ENCODE results near the gene KIF13A.

Gene KIF13A

GRCh38 chr6:17724341-17724740, 263.1 kb downstream of the KIF13A start:
- no peak overlapping the region for H3K27ac Mint-ChIP-seq
- no peaks in the 10 kb centered on the region for H3K9me3 Mint-ChIP-seq
- no peaks in the 10 kb centered on the region for H3K27me3 Mint-ChIP-seq
- no peaks in the 10 kb centered on the region for H3K4me1 Mint-ChIP-seq
- DNase-seq, result no peak
- no peak overlapping the region for H3K4me3 Mint-ChIP-seq
- no peak for ATAC-seq

- no peaks in the 10 kb centered on the region for H3K9me3 Mint-ChIP-seq
- no peak overlapping the region for H3K27ac Mint-ChIP-seq
- ATAC-seq (no peak), DNase-seq (no peak)
- H3K4me1 Mint-ChIP-seq, result no peaks in the 10 kb centered on the region
- H3K27me3 Mint-ChIP-seq, result no peaks in the 10 kb centered on the region
- no peak overlapping the region for H3K4me3 Mint-ChIP-seq
These were observed 265.8 kb downstream of the KIF13A start for GRCh38 chr6:17721671-17722070.

GRCh38 chr6:17719323-17720041, 268.0 kb downstream of the KIF13A start:
- Mint-ChIP-seq H3K27me3 (no peaks in the 10 kb centered on the region), H3K9me3 (no peaks in the 10 kb centered on the region), H3K4me1 (peaks cover 11% of the 10 kb centered on the region), H3K4me3 (no peak overlapping the region), H3K27ac (no peak overlapping the region)
- ATAC-seq (no peak), DNase-seq (no peak)

- no peaks in the 10 kb centered on the region for H3K9me3 Mint-ChIP-seq
- H3K27ac Mint-ChIP-seq, result no peak overlapping the region
- H3K27me3 Mint-ChIP-seq, result no peaks in the 10 kb centered on the region
These were observed 271.2 kb downstream of the KIF13A start for GRCh38 chr6:17716221-17716620.

GRCh38 chr6:17714879-17715851, 272.3 kb downstream of the KIF13A start:
- peak; percentile 91 for ATAC-seq
- peaks cover 17% of the 10 kb centered on the region for H3K4me1 Mint-ChIP-seq
- DNase-seq, result peak; percentile 12 to 41
- H3K27ac Mint-ChIP-seq, result peak overlapping the region; percentile 15 to 35
- H3K9me3 Mint-ChIP-seq, result no peaks in the 10 kb centered on the region
- H3K27me3 Mint-ChIP-seq, result no peaks in the 10 kb centered on the region
- H3K4me3 Mint-ChIP-seq, result peak overlapping the region; percentile 60 to 73

More at GRCh38 chr6:17716221-17716620, 271.2 kb downstream of the KIF13A start:
- DNase-seq (no peak), ATAC-seq (no peak)
- peaks cover 17% of the 10 kb centered on the region for H3K4me1 Mint-ChIP-seq
- no peak overlapping the region for H3K4me3 Mint-ChIP-seq

GRCh38 chr6:17714177-17714576, 273.3 kb downstream of the KIF13A start:
- Mint-ChIP-seq H3K27me3 (no peaks in the 10 kb centered on the region), H3K27ac (no peak overlapping the region), H3K9me3 (no peaks in the 10 kb centered on the region), H3K4me3 (no peak overlapping the region), H3K4me1 (peaks cover 17% of the 10 kb centered on the region)
- no peak for ATAC-seq
- no peak for DNase-seq

- H3K27ac Mint-ChIP-seq, result no peak overlapping the region
- H3K9me3 Mint-ChIP-seq, result no peaks in the 10 kb centered on the region
- ATAC-seq (no peak), DNase-seq (no peak)
- H3K27me3 Mint-ChIP-seq, result no peaks in the 10 kb centered on the region
- peaks cover 18% of the 10 kb centered on the region for H3K4me1 Mint-ChIP-seq
- H3K4me3 Mint-ChIP-seq, result no peak overlapping the region
These were observed 274.9 kb downstream of the KIF13A start for GRCh38 chr6:17712576-17712975.

- Mint-ChIP-seq H3K4me1 (peaks cover 33% of the 10 kb centered on the region), H3K27ac (no peak overlapping the region), H3K27me3 (no peaks in the 10 kb centered on the region), H3K4me3 (no peak overlapping the region), H3K9me3 (no peaks in the 10 kb centered on the region)
- ATAC-seq (no peak), DNase-seq (no peak)
These were observed 277.1 kb downstream of the KIF13A start for GRCh38 chr6:17710331-17710730.

- Mint-ChIP-seq H3K4me1 (peaks cover 26% of the 10 kb centered on the region), H3K27ac (no peak overlapping the region), H3K4me3 (no peak overlapping the region), H3K9me3 (no peaks in the 10 kb centered on the region), H3K27me3 (no peaks in the 10 kb centered on the region)
- DNase-seq, result no peak
- ATAC-seq, result no peak
These were observed 278.0 kb downstream of the KIF13A start for GRCh38 chr6:17709476-17709875.
